SK-N-SH treated with all-trans-retinoic acid at 6 μM for 48 hours (cell line): Measurements from ENCODE around the gene DDAH1.
"Not testable (repeated sequence)": the region's sequence is repeated elsewhere in the genome, so short reads cannot be mapped to it uniquely, and the experiment has no call there.

ENCODE experiments used
- ATAC-seq: fragments of 200-7000 bp; cut with Tn5 transposase; 3 replicates; pipeline ENCODE4 v1.9.1; 2020; ENCODE audit warnings: mild to moderate bottlenecking, moderate library complexity
- ARNTL ChIP-seq: fragments of 450-650 bp; formaldehyde crosslinking; IDR thresholded peaks from 2 replicates; pipeline ENCODE4 v1.5.0; 2020; ENCODE audit warnings: low read depth, mild to moderate bottlenecking, moderate library complexity, borderline replicate concordance
- BACH2 ChIP-seq: fragments of 250-450 bp; sonication (Bioruptor Pico); IDR thresholded peaks from 2 replicates; pipeline ENCODE4 v1.9.0; 2021; ENCODE audit warnings: mild to moderate bottlenecking, borderline replicate concordance
- CSDC2 ChIP-seq: fragments of 250-450 bp; sonication (Bioruptor Pico); IDR thresholded peaks from 2 replicates; pipeline ENCODE4 v1.5.0; 2020; ENCODE audit warnings: mild to moderate bottlenecking, moderate library complexity
- ESRRG ChIP-seq: fragments of 250-450 bp; sonication (Bioruptor Pico); IDR thresholded peaks from 2 replicates; pipeline ENCODE4 v1.6.1; 2021; ENCODE audit warnings: mild to moderate bottlenecking
- GLIS3 ChIP-seq: fragments of 250-450 bp; sonication (Bioruptor Pico); IDR thresholded peaks from 2 replicates; pipeline ENCODE4 v1.5.0; 2020; ENCODE audit warnings: mild to moderate bottlenecking, moderate library complexity
- ISL1 ChIP-seq: fragments of 250-450 bp; sonication (Bioruptor Pico); IDR thresholded peaks from 2 replicates; pipeline ENCODE4 v2.1.2; 2022; ENCODE audit warnings: mild to moderate bottlenecking, moderate library complexity
- RARB ChIP-seq: fragments of 250-450 bp; sonication (Bioruptor Pico); IDR thresholded peaks from 2 replicates; pipeline ENCODE4 v1.8.0; 2021; ENCODE audit warnings: mild to moderate bottlenecking, moderate library complexity
- SNAI2 ChIP-seq: fragments of 250-450 bp; sonication (Bioruptor Pico); IDR thresholded peaks from 2 replicates; pipeline ENCODE4 v1.5.0; 2020; ENCODE audit warnings: mild to moderate bottlenecking, moderate library complexity
- TCF4 ChIP-seq: fragments of 250-450 bp; sonication (Bioruptor Pico); IDR thresholded peaks from 2 replicates; pipeline ENCODE4 v1.8.0; 2021; ENCODE audit warnings: mild to moderate bottlenecking, moderate library complexity, borderline replicate concordance
- ZC3H10 ChIP-seq: fragments of 250-450 bp; sonication (Bioruptor Pico); IDR thresholded peaks from 2 replicates; pipeline ENCODE4 v1.5.1; 2021; ENCODE audit warnings: mild to moderate bottlenecking, moderate library complexity
- ZFP3 ChIP-seq: fragments of 250-450 bp; sonication (Bioruptor Pico); IDR thresholded peaks from 2 replicates; pipeline ENCODE4 v1.5.0; 2020; ENCODE audit warnings: mild to moderate bottlenecking, moderate library complexity
- ZFP30 ChIP-seq: fragments of 450-650 bp; formaldehyde crosslinking; IDR thresholded peaks from 2 replicates; pipeline ENCODE4 v1.5.0; 2022; ENCODE audit warnings: mild to moderate bottlenecking, moderate library complexity
- ZNF565 ChIP-seq: fragments of 450-650 bp; formaldehyde crosslinking; conservative IDR thresholded peaks from 2 replicates; pipeline ENCODE4 v1.5.0; 2020; ENCODE audit warnings: low read depth, mild to moderate bottlenecking, moderate library complexity
- ZNF70 ChIP-seq: fragments of 450-650 bp; formaldehyde crosslinking; IDR thresholded peaks from 2 replicates; pipeline ENCODE4 v1.5.0; 2020; ENCODE audit warnings: mild to moderate bottlenecking, moderate library complexity
- ZNF8 ChIP-seq: fragments of 450-650 bp; formaldehyde crosslinking; IDR thresholded peaks from 2 replicates; pipeline ENCODE4 v1.5.0; 2020; ENCODE audit warnings: mild to moderate bottlenecking, moderate library complexity
- TF ChIP-seq, protein P1 (sequence below): fragments of 250-450 bp; sonication (Bioruptor Pico); IDR thresholded peaks from 2 replicates; pipeline ENCODE4 v1.5.0; 2020; ENCODE audit warnings: mild to moderate bottlenecking, moderate library complexity
- TF ChIP-seq, protein P2 (sequence below): fragments of 250-450 bp; sonication (Bioruptor Pico); IDR thresholded peaks from 2 replicates; pipeline ENCODE4 v1.5.1; 2021; ENCODE audit warnings: mild to moderate bottlenecking, moderate library complexity
- TF ChIP-seq, protein P3 (sequence below): fragments of 250-450 bp; sonication (Bioruptor Pico); IDR thresholded peaks from 2 replicates; pipeline ENCODE4 v1.5.1; 2020; ENCODE audit warnings: low read depth, mild to moderate bottlenecking, moderate library complexity
- TF ChIP-seq, protein P4 (sequence below): fragments of 250-450 bp; sonication (Bioruptor Pico); IDR thresholded peaks from 2 replicates; pipeline ENCODE4 v1.8.0; 2020; ENCODE audit warnings: mild to moderate bottlenecking, moderate library complexity, borderline replicate concordance
- TF ChIP-seq, protein P5 (sequence below): fragments of 250-450 bp; sonication (Bioruptor Pico); IDR thresholded peaks from 2 replicates; pipeline ENCODE4 v1.8.0; 2021; ENCODE audit warnings: low read depth, mild to moderate bottlenecking, moderate library complexity, borderline replicate concordance

DDAH1 gene

DNA sequence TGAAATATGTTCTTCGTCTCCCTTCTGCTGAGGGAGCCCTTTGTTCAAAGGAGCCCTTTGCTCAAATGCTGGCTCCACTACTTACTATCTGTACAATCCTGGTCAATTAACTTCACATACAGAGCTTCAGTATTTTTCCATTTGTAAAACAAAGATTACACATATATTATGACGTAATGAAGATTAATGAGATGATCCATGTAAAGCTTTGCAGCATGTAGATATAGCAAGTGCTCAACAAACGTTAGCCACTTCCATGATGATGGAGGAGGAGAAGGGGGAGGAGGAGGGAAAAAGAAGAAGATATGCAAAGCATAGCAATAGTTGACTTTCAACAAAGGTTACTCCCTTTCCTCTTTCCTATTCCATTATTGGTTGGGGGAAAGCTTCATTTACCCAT lies 10.1 kb upstream of the DDAH1 start (continued):
- no peak for TF ChIP-seq BACH2

DNA sequence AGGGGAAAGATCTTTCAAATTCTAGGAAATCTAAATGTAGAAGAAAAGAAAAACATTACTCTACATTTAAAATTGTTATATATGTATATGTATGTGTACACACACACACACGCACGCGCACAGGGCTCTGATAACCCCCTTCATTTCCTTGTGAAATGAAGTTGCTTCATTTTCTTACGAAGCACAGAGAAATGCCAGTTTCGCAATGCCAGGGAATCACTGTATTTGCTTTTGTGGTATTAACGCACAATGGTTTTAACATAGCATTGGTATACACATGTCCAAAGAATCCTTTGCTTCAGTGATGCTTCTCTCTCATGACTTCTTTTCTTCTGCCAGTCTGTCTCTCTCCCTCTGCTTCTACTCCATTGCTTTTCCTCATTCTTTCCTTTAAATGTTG lies 8.4 kb upstream of the DDAH1 start:
- no peak for ATAC-seq
- TF ChIP-seq ISL1 (CRISPR knock-in tag) (no peak), SNAI2 (no peak), ZFP30 (CRISPR knock-in tag) (no peak), ZFP3 (CRISPR knock-in tag) (no peak), ZNF8 (CRISPR knock-in tag) (no peak), ZC3H10 (CRISPR knock-in tag) (no peak), ARNTL (CRISPR knock-in tag) (no peak), CSDC2 (CRISPR knock-in tag) (no peak), ZNF565 (CRISPR knock-in tag) (no peak), RARB (CRISPR knock-in tag) (no peak), GLIS3 (CRISPR knock-in tag) (no peak), ZNF70 (CRISPR knock-in tag) (no peak)
- TF ChIP-seq, protein P1, sequence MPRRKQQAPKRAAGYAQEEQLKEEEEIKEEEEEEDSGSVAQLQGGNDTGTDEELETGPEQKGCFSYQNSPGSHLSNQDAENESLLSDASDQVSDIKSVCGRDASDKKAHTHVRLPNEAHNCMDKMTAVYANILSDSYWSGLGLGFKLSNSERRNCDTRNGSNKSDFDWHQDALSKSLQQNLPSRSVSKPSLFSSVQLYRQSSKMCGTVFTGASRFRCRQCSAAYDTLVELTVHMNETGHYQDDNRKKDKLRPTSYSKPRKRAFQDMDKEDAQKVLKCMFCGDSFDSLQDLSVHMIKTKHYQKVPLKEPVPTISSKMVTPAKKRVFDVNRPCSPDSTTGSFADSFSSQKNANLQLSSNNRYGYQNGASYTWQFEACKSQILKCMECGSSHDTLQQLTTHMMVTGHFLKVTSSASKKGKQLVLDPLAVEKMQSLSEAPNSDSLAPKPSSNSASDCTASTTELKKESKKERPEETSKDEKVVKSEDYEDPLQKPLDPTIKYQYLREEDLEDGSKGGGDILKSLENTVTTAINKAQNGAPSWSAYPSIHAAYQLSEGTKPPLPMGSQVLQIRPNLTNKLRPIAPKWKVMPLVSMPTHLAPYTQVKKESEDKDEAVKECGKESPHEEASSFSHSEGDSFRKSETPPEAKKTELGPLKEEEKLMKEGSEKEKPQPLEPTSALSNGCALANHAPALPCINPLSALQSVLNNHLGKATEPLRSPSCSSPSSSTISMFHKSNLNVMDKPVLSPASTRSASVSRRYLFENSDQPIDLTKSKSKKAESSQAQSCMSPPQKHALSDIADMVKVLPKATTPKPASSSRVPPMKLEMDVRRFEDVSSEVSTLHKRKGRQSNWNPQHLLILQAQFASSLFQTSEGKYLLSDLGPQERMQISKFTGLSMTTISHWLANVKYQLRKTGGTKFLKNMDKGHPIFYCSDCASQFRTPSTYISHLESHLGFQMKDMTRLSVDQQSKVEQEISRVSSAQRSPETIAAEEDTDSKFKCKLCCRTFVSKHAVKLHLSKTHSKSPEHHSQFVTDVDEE (CRISPR knock-in tag), result no peak
- TF ChIP-seq, protein P2, sequence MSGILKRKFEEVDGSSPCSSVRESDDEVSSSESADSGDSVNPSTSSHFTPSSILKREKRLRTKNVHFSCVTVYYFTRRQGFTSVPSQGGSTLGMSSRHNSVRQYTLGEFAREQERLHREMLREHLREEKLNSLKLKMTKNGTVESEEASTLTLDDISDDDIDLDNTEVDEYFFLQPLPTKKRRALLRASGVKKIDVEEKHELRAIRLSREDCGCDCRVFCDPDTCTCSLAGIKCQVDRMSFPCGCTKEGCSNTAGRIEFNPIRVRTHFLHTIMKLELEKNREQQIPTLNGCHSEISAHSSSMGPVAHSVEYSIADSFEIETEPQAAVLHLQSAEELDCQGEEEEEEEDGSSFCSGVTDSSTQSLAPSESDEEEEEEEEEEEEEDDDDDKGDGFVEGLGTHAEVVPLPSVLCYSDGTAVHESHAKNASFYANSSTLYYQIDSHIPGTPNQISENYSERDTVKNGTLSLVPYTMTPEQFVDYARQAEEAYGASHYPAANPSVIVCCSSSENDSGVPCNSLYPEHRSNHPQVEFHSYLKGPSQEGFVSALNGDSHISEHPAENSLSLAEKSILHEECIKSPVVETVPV (CRISPR knock-in tag), result no peak
- TF ChIP-seq, protein P3, sequence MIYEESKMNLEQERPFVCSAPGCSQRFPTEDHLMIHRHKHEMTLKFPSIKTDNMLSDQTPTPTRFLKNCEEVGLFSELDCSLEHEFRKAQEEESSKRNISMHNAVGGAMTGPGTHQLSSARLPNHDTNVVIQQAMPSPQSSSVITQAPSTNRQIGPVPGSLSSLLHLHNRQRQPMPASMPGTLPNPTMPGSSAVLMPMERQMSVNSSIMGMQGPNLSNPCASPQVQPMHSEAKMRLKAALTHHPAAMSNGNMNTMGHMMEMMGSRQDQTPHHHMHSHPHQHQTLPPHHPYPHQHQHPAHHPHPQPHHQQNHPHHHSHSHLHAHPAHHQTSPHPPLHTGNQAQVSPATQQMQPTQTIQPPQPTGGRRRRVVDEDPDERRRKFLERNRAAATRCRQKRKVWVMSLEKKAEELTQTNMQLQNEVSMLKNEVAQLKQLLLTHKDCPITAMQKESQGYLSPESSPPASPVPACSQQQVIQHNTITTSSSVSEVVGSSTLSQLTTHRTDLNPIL (CRISPR knock-in tag), result no peak
- TF ChIP-seq, protein P4, sequence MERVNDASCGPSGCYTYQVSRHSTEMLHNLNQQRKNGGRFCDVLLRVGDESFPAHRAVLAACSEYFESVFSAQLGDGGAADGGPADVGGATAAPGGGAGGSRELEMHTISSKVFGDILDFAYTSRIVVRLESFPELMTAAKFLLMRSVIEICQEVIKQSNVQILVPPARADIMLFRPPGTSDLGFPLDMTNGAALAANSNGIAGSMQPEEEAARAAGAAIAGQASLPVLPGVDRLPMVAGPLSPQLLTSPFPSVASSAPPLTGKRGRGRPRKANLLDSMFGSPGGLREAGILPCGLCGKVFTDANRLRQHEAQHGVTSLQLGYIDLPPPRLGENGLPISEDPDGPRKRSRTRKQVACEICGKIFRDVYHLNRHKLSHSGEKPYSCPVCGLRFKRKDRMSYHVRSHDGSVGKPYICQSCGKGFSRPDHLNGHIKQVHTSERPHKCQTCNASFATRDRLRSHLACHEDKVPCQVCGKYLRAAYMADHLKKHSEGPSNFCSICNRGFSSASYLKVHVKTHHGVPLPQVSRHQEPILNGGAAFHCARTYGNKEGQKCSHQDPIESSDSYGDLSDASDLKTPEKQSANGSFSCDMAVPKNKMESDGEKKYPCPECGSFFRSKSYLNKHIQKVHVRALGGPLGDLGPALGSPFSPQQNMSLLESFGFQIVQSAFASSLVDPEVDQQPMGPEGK (CRISPR knock-in tag), result no peak

DNA sequence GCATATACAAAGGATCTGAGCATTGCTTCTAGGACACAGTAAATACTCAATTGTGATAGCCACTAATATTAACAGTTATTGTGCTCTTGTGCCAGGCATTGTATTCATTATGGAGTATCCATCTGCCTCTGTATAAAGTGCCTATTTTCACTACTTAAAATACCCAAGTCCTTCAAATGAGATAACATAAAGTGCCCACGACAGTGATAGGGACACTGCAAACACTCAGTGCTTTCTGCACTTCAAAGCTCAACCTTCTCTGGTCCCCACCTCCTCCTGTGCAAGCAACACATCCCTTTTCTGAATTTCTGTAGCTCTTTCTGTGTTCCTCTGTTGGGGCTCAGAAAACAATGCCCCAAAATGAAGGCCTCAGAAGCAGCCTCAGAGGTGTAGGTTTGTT lies 6.6 kb upstream of the DDAH1 start:
- ATAC-seq, result no peak
- TF ChIP-seq ZNF70 (CRISPR knock-in tag), result no peak

DNA sequence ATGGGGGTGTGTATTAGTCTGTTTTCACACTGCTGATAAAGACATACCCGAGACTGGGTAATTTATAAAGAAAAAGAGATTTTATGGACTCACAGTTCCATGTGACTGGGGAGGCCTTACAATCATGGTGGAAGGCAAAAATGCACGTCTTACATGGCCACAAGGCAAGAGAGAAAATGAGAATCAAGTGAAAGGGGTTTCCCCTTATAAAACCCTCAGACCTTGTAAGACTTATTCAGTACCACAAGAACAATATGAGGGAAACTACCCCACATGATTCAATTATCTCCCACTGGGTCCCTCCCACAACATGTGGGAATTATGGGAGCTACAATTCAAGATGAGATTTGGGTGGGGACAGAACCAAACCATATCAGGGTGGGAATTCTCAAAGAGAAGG lies 5.2 kb upstream of the DDAH1 start:
- not testable (repeated sequence) for ATAC-seq

DNA sequence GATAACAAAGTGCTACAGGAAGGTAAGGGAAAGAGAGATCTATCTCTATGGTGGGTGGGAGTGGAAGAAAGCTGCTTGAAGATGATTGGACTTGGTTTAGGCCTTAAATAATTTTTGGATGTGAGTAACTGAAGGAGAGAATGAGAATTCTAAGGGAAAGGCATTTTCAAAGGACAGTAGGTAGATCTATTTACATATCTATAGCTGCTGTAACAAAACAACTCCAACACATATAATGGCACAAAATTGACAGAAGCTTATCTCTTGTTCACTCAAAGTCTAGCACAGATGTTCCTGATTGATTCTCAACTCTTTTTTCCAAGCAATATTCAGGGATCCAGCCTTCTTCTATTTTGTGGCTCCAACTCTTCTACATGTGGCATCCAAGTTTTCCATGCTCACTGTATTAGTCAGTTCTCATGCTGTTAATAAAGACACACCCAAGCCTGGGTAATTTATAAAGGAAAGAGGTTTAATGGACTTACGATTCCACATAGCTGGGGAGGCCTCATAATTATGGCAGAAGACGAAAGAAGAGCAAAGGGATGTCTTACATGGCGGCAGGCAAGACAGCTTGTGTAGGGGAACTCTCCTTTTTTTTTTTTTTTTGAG lies 3.1 kb upstream of the DDAH1 start:
- no peak for ATAC-seq
- no peak for TF ChIP-seq ZNF70 (CRISPR knock-in tag)
- no peak for TF ChIP-seq TCF4 (CRISPR knock-in tag)
- no peak for TF ChIP-seq ZC3H10 (CRISPR knock-in tag)
- TF ChIP-seq ESRRG (CRISPR knock-in tag), result no peak
- no peak for TF ChIP-seq SNAI2
- TF ChIP-seq, protein P5, sequence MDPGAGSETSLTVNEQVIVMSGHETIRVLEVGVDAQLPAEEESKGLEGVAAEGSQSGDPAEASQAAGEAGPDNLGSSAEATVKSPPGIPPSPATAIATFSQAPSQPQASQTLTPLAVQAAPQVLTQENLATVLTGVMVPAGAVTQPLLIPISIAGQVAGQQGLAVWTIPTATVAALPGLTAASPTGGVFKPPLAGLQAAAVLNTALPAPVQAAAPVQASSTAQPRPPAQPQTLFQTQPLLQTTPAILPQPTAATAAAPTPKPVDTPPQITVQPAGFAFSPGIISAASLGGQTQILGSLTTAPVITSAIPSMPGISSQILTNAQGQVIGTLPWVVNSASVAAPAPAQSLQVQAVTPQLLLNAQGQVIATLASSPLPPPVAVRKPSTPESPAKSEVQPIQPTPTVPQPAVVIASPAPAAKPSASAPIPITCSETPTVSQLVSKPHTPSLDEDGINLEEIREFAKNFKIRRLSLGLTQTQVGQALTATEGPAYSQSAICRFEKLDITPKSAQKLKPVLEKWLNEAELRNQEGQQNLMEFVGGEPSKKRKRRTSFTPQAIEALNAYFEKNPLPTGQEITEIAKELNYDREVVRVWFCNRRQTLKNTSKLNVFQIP (CRISPR knock-in tag), result no peak
- no peak for TF ChIP-seq CSDC2 (CRISPR knock-in tag)
- TF ChIP-seq ISL1 (CRISPR knock-in tag), result no peak
- TF ChIP-seq, protein P4 (CRISPR knock-in tag), result no peak
